Jurkat, Clone E6-1 (cell line): ENCODE results near the gene SEMA7A.
"Not testable (repeated sequence)": the region's sequence is repeated elsewhere in the genome, so short reads cannot be mapped to it uniquely, and the experiment has no call there.

Experiments
- DNase-seq: peaks from one replicate; pipeline ENCODE4 v3.0.0-alpha.2; 2011; ENCODE audit warnings: low read depth, low spot score
- H3K4me3 ChIP-seq: 2 replicates; pipeline ENCODE4 v1.5.1; 2011; ENCODE audit warnings: mild to moderate bottlenecking, low read length, control low read depth, moderate library complexity

Gene SEMA7A

GRCh38 chr15:74367296-74367854, 66.4 kb downstream of the SEMA7A start, which contains the start of gene CYP11A1:
Gene CYP11A1, minus strand, starts transcription at chr15:74367646. Its CDS starts 61 bp downstream, at chr15:74367585.
- no peak for DNase-seq
- no peak within 1 kb of the TSS for H3K4me3 ChIP-seq

GRCh38 chr15:74365598-74366445, 67.9 kb downstream of the SEMA7A start:
- H3K4me3 ChIP-seq: no peak overlapping the region

GRCh38 chr15:74364936-74365597, 68.7 kb downstream of the SEMA7A start:
- H3K4me3 ChIP-seq: no peak overlapping the region
- DNase-seq: no peak

More at GRCh38 chr15:74365598-74366445, 67.9 kb downstream of the SEMA7A start:
- DNase-seq: no peak

- no peak overlapping the region for H3K4me3 ChIP-seq
- DNase-seq: no peak
Measured at GRCh38 chr15:74362482-74362881, 71.3 kb downstream of the SEMA7A start.

- H3K4me3 ChIP-seq, DNase-seq: not testable (repeated sequence)
Measured at GRCh38 chr15:74360855-74361254, 72.9 kb downstream of the SEMA7A start.

GRCh38 chr15:74359376-74359775, 74.4 kb downstream of the SEMA7A start:
- not testable (repeated sequence) for DNase-seq, H3K4me3 ChIP-seq
